HepG2 (cell line): ENCODE results near the gene OSCP1. TPM values are rescaled to one million over a fixed set of nuclear protein-coding genes. Genes with fewer than 3 reads are reported as not detected.

ENCODE experiments used
- KIAA2018 ChIP-seq: sonication (generic); formaldehyde crosslinking; IDR thresholded peaks from 2 replicates; pipeline ENCODE4 v1.5.0; 2020; ENCODE audit warnings: mild to moderate bottlenecking, missing genetic modification reagents, borderline replicate concordance
- MAFF ChIP-seq: IDR thresholded peaks from 2 replicates; pipeline ENCODE4 v1.6.1; 2011; ENCODE audit warnings: low read depth, low read length, improper control_type of control experiment
- NONO ChIP-seq, 2 experiments: fragments of 450-650 bp in 1 of 2; sonication (generic) in 1 of 2; formaldehyde crosslinking in 1 of 2; IDR thresholded peaks in 1 of 2; conservative IDR thresholded peaks in 1 of 2; 2 replicates each; pipeline versions ENCODE4 v1.6.1 to v1.8.0; 2017 to 2022; ENCODE audit warnings: mild to moderate bottlenecking in 1 of 2, missing genetic modification reagents in 1 of 2, moderate library complexity in 1 of 2
- POLR2A ChIP-seq, 2 experiments: IDR thresholded peaks; 2 replicates each; pipeline ENCODE4 v1.6.1; 2011; ENCODE audit warnings: low read depth in 2 of 2, low read length in 2 of 2, mild to moderate bottlenecking in 1 of 2, moderate library complexity in 1 of 2; ENCODE audit not compliant: insufficient read depth in 1 of 2
- RBAK ChIP-seq: sonication (generic); formaldehyde crosslinking; IDR thresholded peaks from 2 replicates; pipeline ENCODE4 v1.5.1; 2020; ENCODE audit warnings: mild to moderate bottlenecking, missing genetic modification reagents
- SMAD3 ChIP-seq: sonication (generic); formaldehyde crosslinking; IDR thresholded peaks from 2 replicates; pipeline ENCODE4 v1.4.0; 2020; ENCODE audit warnings: missing genetic modification reagents
- SMAD9 ChIP-seq: sonication (generic); formaldehyde crosslinking; IDR thresholded peaks from 2 replicates; pipeline ENCODE4 v1.5.1; 2020; ENCODE audit warnings: mild to moderate bottlenecking, missing genetic modification reagents
- YY1 ChIP-seq: IDR thresholded peaks from 2 replicates; pipeline ENCODE4 v1.6.1; 2011; ENCODE audit warnings: low read length, low read depth, moderate library complexity, mild to moderate bottlenecking; ENCODE audit not compliant: insufficient read depth, insufficient replicate concordance
- ZNF280B ChIP-seq: sonication (generic); formaldehyde crosslinking; IDR thresholded peaks from 2 replicates; pipeline ENCODE4 v1.5.0; 2020; ENCODE audit warnings: missing genetic modification reagents, mild to moderate bottlenecking, borderline replicate concordance
- ZNF282 ChIP-seq: fragments of 450-650 bp; IDR thresholded peaks from 2 replicates; pipeline ENCODE4 v1.6.1; 2018; ENCODE audit not compliant: partially characterized antibody
- ZNF343 ChIP-seq: sonication (generic); formaldehyde crosslinking; IDR thresholded peaks from 2 replicates; pipeline ENCODE4 v1.4.0; 2020; ENCODE audit warnings: mild to moderate bottlenecking, missing genetic modification reagents
- ZNF430 ChIP-seq: sonication (generic); formaldehyde crosslinking; IDR thresholded peaks from 2 replicates; pipeline ENCODE4 v1.9.0; 2021; ENCODE audit warnings: mild to moderate bottlenecking, missing genetic modification reagents
- ZNF503 ChIP-seq: sonication (generic); formaldehyde crosslinking; IDR thresholded peaks from 2 replicates; pipeline ENCODE4 v1.4.0; 2020; ENCODE audit warnings: missing genetic modification reagents
- ZNF816 ChIP-seq: sonication (generic); formaldehyde crosslinking; IDR thresholded peaks from 2 replicates; pipeline ENCODE4 v1.8.0; 2022; ENCODE audit warnings: missing genetic modification reagents, mild to moderate bottlenecking, borderline replicate concordance
- ZSCAN25 ChIP-seq: sonication (generic); formaldehyde crosslinking; IDR thresholded peaks from 2 replicates; pipeline ENCODE4 v1.8.0; 2022; ENCODE audit warnings: mild to moderate bottlenecking, missing genetic modification reagents
- polyA plus RNA-seq, 8 experiments: library from polyadenylated mRNA; depleted of rRNA in 3 of 8; stranded (reverse) in 7 of 8; unstranded in 1 of 8; fragments of >200 nt; fragmentation: Illumina TruSeq in 4 of 8; extraction: Trizol in 4 of 8; gene quantifications; 2 replicates each; pipeline versions ENCODE4 v1.2.1 to v1.2.3, GENCODE V29; 2011 to 2016; ENCODE audit warnings: low read depth in 4 of 8, missing spikeins in 1 of 8, mixed read lengths in 1 of 8; ENCODE audit not compliant: insufficient read depth in 1 of 8
- total RNA-seq, 5 experiments: library from RNA; depleted of rRNA; stranded (reverse); fragments of >200 nt; fragmentation: Illumina TruSeq; extraction: Trizol; gene quantifications; 2 replicates each; pipeline ENCODE4 v1.2.3, GENCODE V29; 2016; ENCODE audit warnings: low read depth in 1 of 5

OSCP1 gene
- total and polyA plus RNA-seq, 2 of the 13 experiments (the other 11 are each of a cell fraction or from before 2014, with no cell fraction given) = 0.60 to 0.84 TPM

GRCh38 chr1:36385410-36386264 is 64.6 kb downstream of the OSCP1 start, which contains the start of gene STK40 (continued):
- TF ChIP-seq ZNF503 (CRISPR knock-in tag) (no peak), ZNF282 (no peak), SMAD9 (no peak), ZSCAN25 (CRISPR knock-in tag) (peak; percentile 71; the same call in 1 of the 2 replicates), KIAA2018 (CRISPR knock-in tag) (no peak), ZNF816 (CRISPR knock-in tag) (no peak), SMAD3 (CRISPR knock-in tag) (no peak), ZNF280B (CRISPR knock-in tag) (no peak), MAFF (no peak), ZNF430 (CRISPR knock-in tag) (peak; percentile 39; the same call in 1 of the 2 replicates), POLR2A (IDR thresholded peaks at IDR 0.05; ENCODE audit: insufficient read depth in 1 of 2, low read depth in 2 of 2, low read length in 2 of 2) (peak in 1 of 2 experiments; percentile 46; a peak in 1 of 4 replicates), YY1 (peak; percentile 98), NONO (IDR thresholded peaks at IDR 0.05) (no peak), NONO (CRISPR knock-in tag; conservative IDR thresholded peaks at IDR 0.05) (peak; percentile 35; the same call in 1 of the 2 replicates), ZNF343 (CRISPR knock-in tag) (peak; percentile 74; the same call in 1 of the 2 replicates), RBAK (CRISPR knock-in tag) (no peak)
